ENCODE results near the gene ASB15. TPM values are rescaled to one million over a fixed set of nuclear protein-coding genes. Genes with fewer than 3 reads are reported as not detected.

ASB15 gene
- total and polyA plus RNA-seq, 7 experiments from 2014 or later: 0.07 to 0.15 TPM; not detected in 5

DNA sequence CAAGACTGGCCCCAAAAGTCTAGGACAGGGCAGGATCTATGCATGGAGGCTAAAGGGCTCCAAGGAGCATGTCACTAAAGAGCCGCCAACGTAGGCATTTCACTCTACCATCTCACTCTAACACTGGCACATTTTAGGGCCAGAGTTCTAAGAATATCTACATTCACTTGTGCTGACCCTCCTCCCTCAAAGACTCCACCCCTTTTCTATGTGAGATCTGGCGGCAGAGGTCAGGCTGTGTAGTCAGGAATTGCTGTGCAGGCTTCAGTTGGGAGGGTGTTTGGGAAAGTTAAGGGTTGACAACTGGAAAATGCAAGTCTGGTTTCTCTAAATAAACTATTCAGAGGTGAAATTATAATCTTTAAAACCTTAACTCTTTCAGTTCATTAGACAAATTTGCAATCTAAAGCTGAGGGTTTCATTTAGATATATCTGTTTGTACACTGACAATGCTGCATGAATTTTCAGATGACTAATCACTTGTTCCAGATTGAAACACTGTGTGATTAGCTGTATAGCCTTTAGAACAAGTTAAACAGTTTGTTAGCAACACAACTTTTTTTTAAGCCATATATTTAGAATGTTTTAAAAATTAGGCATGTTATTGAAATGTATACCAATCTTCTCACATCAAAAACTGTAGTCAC is 72.3 kb downstream of the ASB15 start:
- no peak for ATAC-seq
- peaks cover 0 to 2% (median 0%) of the 10 kb centered on the region in 7 donors for H3K4me1 Mint-ChIP-seq
- H3K27ac Mint-ChIP-seq: peak overlapping the region in 1 of 9 donors; percentile 23
- intact Hi-C loops (cut with micrococcal nuclease): no loop called here
- Histone ChIP-seq H3K4me1 (ENCODE audit: control insufficient read depth in 2 of 2, insufficient read depth in 2 of 2, low read length in 2 of 2) (no peaks in the 10 kb centered on the region), H3K27ac (ENCODE audit: low read depth, low read length) (no peak overlapping the region), H3K27me3 (ENCODE audit: control insufficient read depth in 2 of 2, insufficient read depth in 2 of 2, low read length in 2 of 2) (no peaks in the 10 kb centered on the region), H3K36me3 (ENCODE audit: control insufficient read depth in 2 of 3, insufficient read depth in 3 of 3, low read length in 3 of 3) (no peaks in the 10 kb centered on the region), H3K4me3 (ENCODE audit: low read length) (no peak overlapping the region), H3K9me3 (ENCODE audit: control insufficient read depth in 2 of 3, low read length in 3 of 3) (no peaks in the 10 kb centered on the region)
- no peaks in the 10 kb centered on the region for H3K27me3 Mint-ChIP-seq
- no peak overlapping the region for H3K4me3 Mint-ChIP-seq
- no peaks in the 10 kb centered on the region for H3K9me3 Mint-ChIP-seq
- POLR2A ChIA-PET: no interaction called here
- peaks cover 0 to under 1% (median 0%) of the 10 kb centered on the region in 5 donors for H3K36me3 Mint-ChIP-seq
- no peak for DNase-seq
- CTCF ChIA-PET: interaction anchor here (1.3 kb wide), 1 partner anchor 9 kb away, joined by 3 read pairs; no protein-coding TSS in a partner anchor

DNA sequence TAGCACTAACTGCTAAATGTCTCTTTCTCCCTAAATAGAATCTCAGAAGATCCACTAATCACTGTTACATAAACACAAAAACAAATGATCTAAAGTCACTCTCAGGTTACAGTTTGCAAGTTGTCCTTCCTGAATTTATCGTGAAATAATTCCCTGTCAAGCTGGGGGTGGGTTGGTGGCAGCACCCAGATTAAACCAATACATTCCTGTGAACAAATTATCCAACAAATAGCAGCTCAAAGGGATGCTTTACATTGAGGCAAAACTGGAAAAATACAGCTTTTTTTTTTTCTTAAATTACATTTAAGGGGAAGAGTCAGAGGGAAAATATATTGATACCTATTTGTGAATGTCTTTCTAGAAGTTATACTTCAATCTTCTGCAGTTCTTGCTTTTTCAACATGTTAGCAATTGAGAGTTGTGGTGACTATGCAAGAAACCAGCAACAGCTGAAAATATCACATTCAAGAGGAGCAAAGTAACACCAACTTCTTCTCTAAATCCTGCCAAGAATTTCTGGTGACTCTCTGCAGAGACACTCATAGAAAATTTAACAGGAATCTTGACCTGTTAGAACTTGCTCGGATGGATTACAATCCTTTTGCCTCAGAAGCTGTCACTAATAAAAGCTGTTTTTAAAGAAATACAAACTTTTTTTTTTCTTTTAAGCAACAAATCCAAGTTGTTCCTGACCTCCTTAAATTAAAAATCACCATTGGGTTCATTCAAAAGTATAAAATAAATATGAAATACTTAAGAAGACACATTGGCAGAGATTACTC is 73.0 kb downstream of the ASB15 start:
- no peaks in the 10 kb centered on the region for H3K9me3 Mint-ChIP-seq
- peaks cover 0 to 2% (median 0%) of the 10 kb centered on the region in 7 donors for H3K4me1 Mint-ChIP-seq
- no peaks in the 10 kb centered on the region for H3K9me3 ChIP-seq (ENCODE audit: control insufficient read depth in 2 of 3, low read length in 3 of 3)
- DNase-seq (no peak), ATAC-seq (no peak)
- ChIA-PET POLR2A (no interaction called here), CTCF (interaction anchor here (1.3 kb wide), 1 partner anchor 8 kb away, joined by 3 read pairs; no protein-coding TSS in a partner anchor)
- no peak overlapping the region for H3K4me3 ChIP-seq (ENCODE audit: low read length)
- H3K36me3 ChIP-seq (ENCODE audit: control insufficient read depth in 2 of 3, insufficient read depth in 3 of 3, low read length in 3 of 3): no peaks in the 10 kb centered on the region
- H3K27ac ChIP-seq (ENCODE audit: low read depth, low read length): no peak overlapping the region
- no peaks in the 10 kb centered on the region for H3K4me1 ChIP-seq (ENCODE audit: control insufficient read depth in 2 of 2, insufficient read depth in 2 of 2, low read length in 2 of 2)
- H3K27me3 Mint-ChIP-seq: no peaks in the 10 kb centered on the region
- H3K4me3 Mint-ChIP-seq: no peak overlapping the region
- H3K36me3 Mint-ChIP-seq: peaks cover 0 to 4% (median 0%) of the 10 kb centered on the region in 5 donors
- intact Hi-C loops (cut with micrococcal nuclease): no loop called here
- peak overlapping the region in 1 of 9 donors; percentile 23 for H3K27ac Mint-ChIP-seq
- no peaks in the 10 kb centered on the region for H3K27me3 ChIP-seq (ENCODE audit: control insufficient read depth in 2 of 2, insufficient read depth in 2 of 2, low read length in 2 of 2)

GRCh38 chr7:123675181-123675473 is 73.5 kb downstream of the ASB15 start:
- Histone ChIP-seq H3K4me1 (ENCODE audit: control insufficient read depth in 2 of 2, insufficient read depth in 2 of 2, low read length in 2 of 2) (no peaks in the 10 kb centered on the region), H3K9me3 (ENCODE audit: control insufficient read depth in 2 of 3, low read length in 3 of 3) (no peaks in the 10 kb centered on the region), H3K36me3 (ENCODE audit: control insufficient read depth in 2 of 3, insufficient read depth in 3 of 3, low read length in 3 of 3) (no peaks in the 10 kb centered on the region), H3K27me3 (ENCODE audit: control insufficient read depth in 2 of 2, insufficient read depth in 2 of 2, low read length in 2 of 2) (no peaks in the 10 kb centered on the region), H3K4me3 (ENCODE audit: low read length) (no peak overlapping the region), H3K27ac (ENCODE audit: low read depth, low read length) (no peak overlapping the region)
- intact Hi-C loops (cut with micrococcal nuclease): no loop called here
- ChIA-PET POLR2A (no interaction called here), CTCF (no interaction called here)
- ATAC-seq (no peak), DNase-seq (no peak)
- Mint-ChIP-seq H3K4me3 (no peak overlapping the region), H3K36me3 (peaks cover 0 to 4% (median 0%) of the 10 kb centered on the region in 5 donors), H3K27ac (peak overlapping the region in 1 of 9 donors; percentile 34), H3K4me1 (peaks cover 0 to 2% (median 0%) of the 10 kb centered on the region in 7 donors), H3K9me3 (no peaks in the 10 kb centered on the region), H3K27me3 (no peaks in the 10 kb centered on the region)

DNA sequence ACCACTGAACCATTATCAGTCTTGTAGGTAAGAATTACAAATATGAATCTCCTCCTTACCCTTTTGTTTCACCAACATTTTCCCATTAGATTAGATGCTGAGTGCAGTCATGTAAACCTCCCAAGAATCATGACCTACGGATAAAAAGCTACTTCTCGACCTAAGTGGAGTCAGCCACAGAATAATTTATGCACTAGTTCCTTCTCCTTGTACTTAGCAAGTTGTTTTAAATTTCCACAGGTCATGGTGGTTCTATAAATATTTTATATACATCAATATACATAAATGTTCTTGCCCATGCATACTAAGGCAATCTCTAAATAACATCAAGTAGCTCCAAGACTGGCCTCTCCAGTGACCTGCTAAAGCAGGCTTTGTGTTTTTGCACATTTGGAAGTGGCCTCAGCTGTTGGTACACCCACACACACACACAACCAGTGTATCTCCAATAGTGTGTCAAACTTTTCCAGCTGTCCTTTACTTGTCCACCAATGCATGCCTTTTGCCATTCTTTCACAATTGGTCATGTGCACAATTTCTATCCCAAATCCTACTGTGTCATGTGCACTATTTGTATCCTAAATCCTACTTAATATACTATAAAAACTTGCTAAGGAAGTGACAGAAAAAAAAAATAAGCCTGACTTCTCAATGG is 75.6 kb downstream of the ASB15 start:
- no peak for ATAC-seq
- Histone ChIP-seq H3K27ac (ENCODE audit: low read depth, low read length) (no peak overlapping the region), H3K36me3 (ENCODE audit: control insufficient read depth in 2 of 3, insufficient read depth in 3 of 3, low read length in 3 of 3) (peaks cover 0 to 5% (median 0%) of the 10 kb centered on the region in 3 experiments), H3K4me1 (ENCODE audit: control insufficient read depth in 2 of 2, insufficient read depth in 2 of 2, low read length in 2 of 2) (no peaks in the 10 kb centered on the region), H3K4me3 (ENCODE audit: low read length) (no peak overlapping the region), H3K27me3 (ENCODE audit: control insufficient read depth in 2 of 2, insufficient read depth in 2 of 2, low read length in 2 of 2) (no peaks in the 10 kb centered on the region), H3K9me3 (ENCODE audit: control insufficient read depth in 2 of 3, low read length in 3 of 3) (no peaks in the 10 kb centered on the region)
- no peak for DNase-seq
- Mint-ChIP-seq H3K36me3 (peaks cover 0 to 4% (median 0%) of the 10 kb centered on the region in 5 donors), H3K27me3 (no peaks in the 10 kb centered on the region), H3K4me3 (no peak overlapping the region), H3K9me3 (no peaks in the 10 kb centered on the region), H3K4me1 (peaks cover 0 to 2% (median 0%) of the 10 kb centered on the region in 7 donors), H3K27ac (no peak overlapping the region)
- ChIA-PET CTCF (interaction anchor here (1.7 kb wide), 1 partner anchor 12 kb away, joined by 3 read pairs; no protein-coding TSS in a partner anchor), POLR2A (no interaction called here)
- intact Hi-C loops (cut with micrococcal nuclease): no loop called here

- peaks cover 0 to 5% (median 0%) of the 10 kb centered on the region in 3 experiments for H3K36me3 ChIP-seq (ENCODE audit: control insufficient read depth in 2 of 3, insufficient read depth in 3 of 3, low read length in 3 of 3)
- Mint-ChIP-seq H3K4me3 (no peak overlapping the region), H3K27me3 (no peaks in the 10 kb centered on the region), H3K9me3 (no peaks in the 10 kb centered on the region), H3K27ac (no peak overlapping the region), H3K36me3 (peaks cover 0 to 7% (median 0%) of the 10 kb centered on the region in 5 donors), H3K4me1 (no peaks in the 10 kb centered on the region)
- intact Hi-C loops (cut with micrococcal nuclease): loop anchor here (5.0 kb wide), 4 partner anchors 118 to 1163 kb away; no protein-coding TSS in a partner anchor
- ChIA-PET POLR2A (no interaction called here), CTCF (interaction anchor here (2.6 kb wide), 1 partner anchor 186 kb away, joined by 15 read pairs; no protein-coding TSS in a partner anchor)
- DNase-seq: no peak
- no peaks in the 10 kb centered on the region for H3K4me1 ChIP-seq (ENCODE audit: control insufficient read depth in 2 of 2, insufficient read depth in 2 of 2, low read length in 2 of 2)
- H3K4me3 ChIP-seq (ENCODE audit: low read length): no peak overlapping the region
- no peak overlapping the region for H3K27ac ChIP-seq (ENCODE audit: low read depth, low read length)
- H3K27me3 ChIP-seq (ENCODE audit: control insufficient read depth in 2 of 2, insufficient read depth in 2 of 2, low read length in 2 of 2): no peaks in the 10 kb centered on the region
- no peak for ATAC-seq
- no peaks in the 10 kb centered on the region for H3K9me3 ChIP-seq (ENCODE audit: control insufficient read depth in 2 of 3, low read length in 3 of 3)
These were observed 78.0 kb downstream of the ASB15 start for GRCh38 chr7:123679614-123680013.

- Histone ChIP-seq H3K36me3 (ENCODE audit: control insufficient read depth in 2 of 3, insufficient read depth in 3 of 3, low read length in 3 of 3) (peaks cover 0 to 7% (median 5%) of the 10 kb centered on the region in 3 experiments), H3K9me3 (ENCODE audit: control insufficient read depth in 2 of 3, low read length in 3 of 3) (no peaks in the 10 kb centered on the region), H3K4me3 (ENCODE audit: low read length) (no peak overlapping the region), H3K4me1 (ENCODE audit: control insufficient read depth in 2 of 2, insufficient read depth in 2 of 2, low read length in 2 of 2) (no peaks in the 10 kb centered on the region), H3K27me3 (ENCODE audit: control insufficient read depth in 2 of 2, insufficient read depth in 2 of 2, low read length in 2 of 2) (no peaks in the 10 kb centered on the region), H3K27ac (ENCODE audit: low read depth, low read length) (no peak overlapping the region)
- POLR2A ChIA-PET: no interaction called here
- Mint-ChIP-seq H3K36me3 (peaks cover 0 to 16% (median 0%) of the 10 kb centered on the region in 5 donors), H3K4me3 (no peak overlapping the region), H3K9me3 (no peaks in the 10 kb centered on the region), H3K27ac (no peak overlapping the region), H3K27me3 (no peaks in the 10 kb centered on the region), H3K4me1 (no peaks in the 10 kb centered on the region)
- DNase-seq: no peak
- intact Hi-C loops (cut with micrococcal nuclease): loop anchor here (5.0 kb wide), 4 partner anchors 117 to 1162 kb away; no protein-coding TSS in a partner anchor
- ATAC-seq: no peak
- CTCF ChIA-PET: interaction anchor here (2.6 kb wide), 1 partner anchor 185 kb away, joined by 15 read pairs; no protein-coding TSS in a partner anchor
These were observed 79.0 kb downstream of the ASB15 start for GRCh38 chr7:123680580-123680979.

Measured in naive thymus-derived CD4-positive, alpha-beta T cell (primary cell).